Measurements from ENCODE around the gene OVOL2.

GRCh38 chr20:18001131-18001921 lies 56.4 kb downstream of the OVOL2 start:
- TF ChIP-seq SUZ12 (IDR thresholded peaks at IDR 0.05; ENCODE audit: extremely low read depth, insufficient read depth, insufficient read length) (no peak), YY1 (IDR thresholded peaks at IDR 0.05; ENCODE audit: insufficient read depth, insufficient read length) (no peak), ZNF274 (IDR thresholded peaks at IDR 0.05; ENCODE audit: low read depth, low read length) (no peak)

Data from NT2/D1 (cell line).